H1 (cell line): ENCODE measurements around the gene SPATA31E1. TPM values are rescaled to one million over a fixed set of nuclear protein-coding genes. Genes with fewer than 3 reads are reported as not detected.

Source experiments
- CTCF ChIA-PET: fragments of 300-600 bp; sonication (Branson Sonifier 250); formaldehyde crosslinking; loops from one replicate; lab custom pipeline; 2021; ENCODE audit not compliant: partially characterized antibody; lab: Charles Lee
- POLR2A ChIA-PET: fragments of 300-600 bp; sonication (Branson Sonifier 250); formaldehyde crosslinking; loops from one replicate; lab custom pipeline; 2021; ENCODE audit warnings: inconsistent platforms; ENCODE audit not compliant: partially characterized antibody; lab: Charles Lee
- DNase-seq, 2 experiments: peaks; one replicate each; pipeline versions ENCODE4 v3.0.0 to v3.0.0-alpha.2; 2010 to 2022; ENCODE audit warnings: low spot score in 2 of 2, low read depth in 1 of 2, mixed read lengths in 1 of 2
- FAIRE-seq: peaks from 2 replicates; lab custom pipeline; 2011; peaks lifted over from hg19 to GRCh38; lab: Jason Lieb, UNC
- H2AFZ ChIP-seq: 2 replicates; pipeline ENCODE4 v1.8.1; 2012; ENCODE audit warnings: low read length, inconsistent platforms
- H2AK5ac ChIP-seq: 2 replicates; pipeline ENCODE4 v1.6.1; 2013; ENCODE audit warnings: low read depth, low read length
- H2BK120ac ChIP-seq: replicated peaks from 2 replicates; pipeline ENCODE3; 2013; ENCODE audit warnings: low read depth, low read length, inconsistent platforms
- H2BK12ac ChIP-seq: 2 replicates; pipeline ENCODE4 v1.6.1; 2013; ENCODE audit warnings: low read depth, low read length
- H2BK15ac ChIP-seq: 2 replicates; pipeline ENCODE4 v1.6.1; 2013; ENCODE audit warnings: low read length
- H2BK20ac ChIP-seq: 2 replicates; pipeline ENCODE4 v1.6.1; 2013; ENCODE audit warnings: low read length
- H2BK5ac ChIP-seq: 2 replicates; pipeline ENCODE4 v1.6.1; 2013; ENCODE audit warnings: low read depth, low read length
- H3K14ac ChIP-seq: 2 replicates; pipeline ENCODE4 v1.6.1; 2013; ENCODE audit warnings: inconsistent platforms; ENCODE audit not compliant: insufficient read length
- H3K18ac ChIP-seq: 2 replicates; pipeline ENCODE4 v1.6.1; 2013; ENCODE audit warnings: low read length; ENCODE audit errors: extremely low read depth
- H3K23ac ChIP-seq: 2 replicates; pipeline ENCODE4 v1.6.1; 2013; ENCODE audit warnings: inconsistent platforms; ENCODE audit not compliant: insufficient read length
- H3K23me2 ChIP-seq: 2 replicates; pipeline ENCODE4 v1.6.1; 2013; ENCODE audit warnings: low read depth, low read length
- H3K27ac ChIP-seq: 2 replicates; pipeline ENCODE4 v1.6.1; 2011; ENCODE audit warnings: low read depth, low read length, inconsistent platforms
- H3K27me3 ChIP-seq, 4 experiments: replicated peaks in 1 of 4; 1 replicate in 1 of 4; 2 replicates in 3 of 4; pipeline versions ENCODE4 v1.6.1 to v1.8.1; 2011 to 2013; ENCODE audit warnings: low read length in 3 of 4, mild to moderate bottlenecking in 3 of 4, inconsistent platforms in 2 of 4, mixed read lengths in 2 of 4, moderate library complexity in 1 of 4; ENCODE audit not compliant: control insufficient read depth in 3 of 4, insufficient read depth in 3 of 4; ENCODE audit errors: extremely low read depth in 1 of 4
- H3K36me3 ChIP-seq, 4 experiments: 2 replicates each; pipeline versions ENCODE4 v1.6.1 to v1.8.1; 2011 to 2013; ENCODE audit warnings: mild to moderate bottlenecking in 4 of 4, low read length in 3 of 4, moderate library complexity in 2 of 4, control low read depth in 1 of 4, inconsistent platforms in 1 of 4; ENCODE audit not compliant: insufficient read depth in 4 of 4, control insufficient read depth in 2 of 4
- H3K4ac ChIP-seq: replicated peaks from 2 replicates; pipeline ENCODE3; 2013; ENCODE audit warnings: low read length, low read depth, mixed read lengths, inconsistent platforms; ENCODE audit not compliant: insufficient read length
- H3K4me1 ChIP-seq, 4 experiments: replicated peaks in 1 of 4; 1 replicate in 1 of 4; 2 replicates in 3 of 4; pipeline versions ENCODE4 v1.6.1 to v1.8.1; 2011 to 2013; ENCODE audit warnings: low read length in 3 of 4, inconsistent platforms in 2 of 4, mixed read lengths in 1 of 4; ENCODE audit not compliant: insufficient read depth in 4 of 4, control insufficient read depth in 3 of 4
- H3K4me2 ChIP-seq, 2 experiments: 2 replicates each; pipeline versions ENCODE4 v1.6.1 to v1.8.1; 2011 to 2013; ENCODE audit warnings: low read depth in 2 of 2, low read length in 2 of 2, control low read depth in 1 of 2, inconsistent platforms in 1 of 2, mild to moderate bottlenecking in 1 of 2; ENCODE audit not compliant: insufficient read depth in 1 of 2
- H3K4me3 ChIP-seq, 4 experiments: fragments of 200-600, 300-600 bp in 1 of 4; sonication (generic), shearing (Covaris generic), sonication (Bioruptor Twin) in 1 of 4; 2 replicates each; pipeline versions ENCODE4 v1.5.1 to v1.8.1; 2011 to 2016; ENCODE audit warnings: low read length in 4 of 4, low read depth in 3 of 4, control low read depth in 2 of 4, inconsistent platforms in 2 of 4, mild to moderate bottlenecking in 2 of 4, mixed read lengths in 1 of 4, moderate library complexity in 1 of 4; ENCODE audit not compliant: insufficient read depth in 2 of 4; ENCODE audit errors: extremely low read depth in 1 of 4
- H3K56ac ChIP-seq: replicated peaks from 2 replicates; pipeline ENCODE3; 2013; ENCODE audit warnings: low read depth, mild to moderate bottlenecking, mixed read lengths, low read length, inconsistent platforms; ENCODE audit not compliant: insufficient read length
- H3K79me1 ChIP-seq: 2 replicates; pipeline ENCODE4 v1.6.1; 2013; ENCODE audit warnings: low read depth, low read length, control low read depth
- H3K79me2 ChIP-seq, 2 experiments: 2 replicates each; pipeline versions ENCODE4 v1.6.1 to v1.8.1; 2012 to 2013; ENCODE audit warnings: low read length in 2 of 2, mild to moderate bottlenecking in 2 of 2, inconsistent platforms in 1 of 2; ENCODE audit not compliant: insufficient read depth in 2 of 2, control insufficient read depth in 1 of 2
- H3K9ac ChIP-seq, 4 experiments: replicated peaks in 1 of 4; 1 replicate in 1 of 4; 2 replicates in 3 of 4; pipeline versions ENCODE4 v1.6.1 to v1.8.1; 2011 to 2013; ENCODE audit warnings: low read depth in 3 of 4, low read length in 3 of 4, control low read depth in 2 of 4, mild to moderate bottlenecking in 2 of 4, moderate library complexity in 2 of 4, inconsistent platforms in 1 of 4; ENCODE audit errors: extremely low read depth in 1 of 4
- H3K9me3 ChIP-seq, 2 experiments: 2 replicates each; pipeline versions ENCODE4 v1.6.1 to v1.8.1; 2012 to 2013; ENCODE audit warnings: mild to moderate bottlenecking in 2 of 2, moderate library complexity in 2 of 2, control low read depth in 1 of 2, inconsistent platforms in 1 of 2, low read depth in 1 of 2, low read length in 1 of 2, mixed read lengths in 1 of 2; ENCODE audit not compliant: insufficient read depth in 2 of 2
- H4K20me1 ChIP-seq, 2 experiments: replicated peaks in 1 of 2; 2 replicates each; pipeline versions ENCODE3 to v1.8.1; 2011 to 2013; ENCODE audit warnings: inconsistent platforms in 2 of 2, low read length in 2 of 2, mild to moderate bottlenecking in 1 of 2; ENCODE audit not compliant: insufficient read depth in 2 of 2, control insufficient read depth in 1 of 2
- H4K5ac ChIP-seq: 2 replicates; pipeline ENCODE4 v1.6.1; 2013; ENCODE audit warnings: low read length, low read depth, mixed read lengths, inconsistent platforms; ENCODE audit not compliant: insufficient read length
- H4K8ac ChIP-seq: 2 replicates; pipeline ENCODE4 v1.8.0; 2013; ENCODE audit warnings: mild to moderate bottlenecking, moderate library complexity, low read length, inconsistent platforms; ENCODE audit not compliant: insufficient read depth; ENCODE audit errors: extremely low read depth
- H4K91ac ChIP-seq: replicated peaks from 2 replicates; pipeline ENCODE3; 2013; ENCODE audit warnings: low read length, mixed read lengths, inconsistent platforms; ENCODE audit not compliant: insufficient read length
- BCL11A ChIP-seq, 2 experiments: IDR thresholded peaks; one replicate each; pipeline ENCODE4 v1.6.1; 2011; ENCODE audit warnings: low read depth in 2 of 2, low read length in 2 of 2, mild to moderate bottlenecking in 2 of 2
- SUZ12 ChIP-seq: fragments of 200-600 bp; sonication (generic); IDR thresholded peaks from 2 replicates; pipeline ENCODE4 v1.6.1; 2012; ENCODE audit warnings: mild to moderate bottlenecking, inconsistent platforms, low read length, moderate library complexity, mixed read lengths
- ZNF274 ChIP-seq: IDR thresholded peaks from 2 replicates; pipeline ENCODE4 v1.7.0; 2012; ENCODE audit warnings: low read length, borderline replicate concordance; ENCODE audit errors: extremely low read depth
- WGBS, 2 experiments: shearing (Covaris generic) in 1 of 2; methylation state at CpG; one replicate each; pipeline versions ENCODE4 v1.1.6 to v1.1.7; 2013 to 2015; ENCODE audit warnings: low lambda C conversion rate in 2 of 2, mixed read lengths in 2 of 2, inconsistent platforms in 1 of 2, low coverage in 1 of 2, missing lambda C conversion rate in 1 of 2; ENCODE audit not compliant: insufficient replicate concordance in 2 of 2, insufficient coverage in 1 of 2, insufficient read length in 1 of 2; ENCODE audit errors: extremely low coverage in 1 of 2, missing lambda C conversion rate in 1 of 2; 5-methylcytosine and 5-hydroxymethylcytosine counted together
- polyA plus RNA-seq, 7 experiments: library from polyadenylated mRNA; depleted of rRNA in 3 of 7; stranded (reverse) in 5 of 7; unstranded in 2 of 7; fragments of >200 nt in 5 of 7; fragments of 200-250 nt in 2 of 7; gene quantifications; 1 replicate in 5 of 7; 2 replicates in 1 of 7; 4 replicates in 1 of 7; pipeline versions ENCODE4 v1.2.1 to v1.2.3, GENCODE V29; 2011 to 2013; ENCODE audit warnings: missing spikeins in 2 of 7, mixed read lengths in 2 of 7
- total RNA-seq: library from RNA; stranded (reverse); fragmentation: NEBNext Ultra II Directional; extraction: Animal tissue kit (Norgen Biotek cat#: 25700); gene quantifications from 2 replicates; pipeline ENCODE4 v1.2.1, GENCODE V29; 2021

Gene SPATA31E1
- total and polyA plus RNA-seq, 2 of the 8 experiments (the other 6 are each of a cell fraction or from before 2014, with no cell fraction given) = 0.05 to 0.09 TPM

GRCh38 chr9:87878989-87879511 lies 3.6 kb upstream of the SPATA31E1 start:
- no peak overlapping the region for H3K9ac ChIP-seq
- H3K18ac ChIP-seq = no peak overlapping the region
- no peak overlapping the region for H3K4me3 ChIP-seq
- no peaks in the 10 kb centered on the region for H3K23me2 ChIP-seq
- no peak for FAIRE-seq
- H4K8ac ChIP-seq = no peak overlapping the region
- H3K4me2 ChIP-seq = no peak overlapping the region
- no peak for DNase-seq
- no peak overlapping the region for H2BK5ac ChIP-seq
- H3K36me3 ChIP-seq = no peaks in the 10 kb centered on the region
- H3K4ac ChIP-seq = no peak overlapping the region
- no peak overlapping the region for H3K14ac ChIP-seq
- no peak overlapping the region for H3K27ac ChIP-seq
- peaks cover 0 to 15% (median 2%) of the 10 kb centered on the region in 4 experiments; a peak in 5 of 7 replicates for H3K4me1 ChIP-seq
- TF ChIP-seq ZNF274 (no peak), SUZ12 (no peak), BCL11A (IDR thresholded peaks at IDR 0.05; ENCODE audit: low read depth in 2 of 2, low read length in 2 of 2) (no peak)
- no peaks in the 10 kb centered on the region; a peak in 1 of 4 replicates for H3K9me3 ChIP-seq
- H3K79me1 ChIP-seq = no peaks in the 10 kb centered on the region
- H2BK15ac ChIP-seq = no peak overlapping the region
- H3K79me2 ChIP-seq = no peaks in the 10 kb centered on the region
- H2AK5ac ChIP-seq = no peak overlapping the region
- no peaks in the 10 kb centered on the region; a peak in 1 of 7 replicates for H3K27me3 ChIP-seq
- no peak overlapping the region for H2AFZ ChIP-seq
- H2BK120ac ChIP-seq = no peak overlapping the region
- H3K56ac ChIP-seq = no peak overlapping the region
- ChIA-PET CTCF (interaction anchor here (0.6 to 1.8 kb wide), 6 partner anchors 9 to 195 kb away, joined by 3 to 5 read pairs (median 4); partner anchors contain the start of gene CTSL), POLR2A (no interaction called here)
- H4K20me1 ChIP-seq = no peaks in the 10 kb centered on the region
- no peak overlapping the region for H2BK12ac ChIP-seq
- no peak overlapping the region for H3K23ac ChIP-seq
- H4K5ac ChIP-seq = no peak overlapping the region
- H4K91ac ChIP-seq = no peak overlapping the region
- WGBS, 2 experiments = 69% methylated on average over 1 of the region's 1 CpG; no CpG with 5 or more reads in 1 of the 2 experiments
- H2BK20ac ChIP-seq = no peak overlapping the region
